Measurements from ENCODE around the gene CRISPLD2.

CRISPLD2 gene

DNA sequence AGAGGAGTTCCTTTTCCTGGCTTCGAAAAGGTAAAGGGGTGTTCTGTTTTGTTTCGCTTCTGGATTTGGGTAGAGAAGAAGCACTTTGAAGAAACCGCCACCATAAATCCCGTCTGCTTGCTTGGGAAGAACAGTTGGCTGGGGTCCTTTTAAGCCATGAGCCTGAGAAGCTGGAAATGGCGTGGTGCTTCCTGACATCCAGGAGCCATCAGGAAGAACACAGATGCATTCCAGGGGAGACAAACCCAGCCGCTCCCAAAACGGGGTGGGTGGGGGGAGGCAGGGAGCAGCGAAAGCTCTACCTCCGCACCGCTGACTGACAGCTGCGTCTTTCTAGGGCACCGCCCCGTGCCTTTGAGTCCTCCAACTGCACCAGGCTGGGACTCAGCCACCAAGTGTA, 99.9 kb downstream of the CRISPLD2 start:
- Histone ChIP-seq H3F3A (ENCODE audit: insufficient read depth, low read length) (no peaks in the 10 kb centered on the region), H3K79me2 (ENCODE audit: low read length) (no peaks in the 10 kb centered on the region), H3K4me3 (ENCODE audit: low read length) (no peak overlapping the region), H4K20me1 (ENCODE audit: insufficient read depth, low read length) (no peaks in the 10 kb centered on the region), H3K36me3 (replicated peaks; ENCODE audit: insufficient read depth, low read length) (no peaks in the 10 kb centered on the region), H3K27ac (ENCODE audit: low read length) (no peak overlapping the region), H2AFZ (ENCODE audit: low read length) (no peak overlapping the region), H3K9ac (ENCODE audit: low read length) (no peak overlapping the region), H3K9me2 (replicated peaks; ENCODE audit: insufficient read depth, low read length) (no peaks in the 10 kb centered on the region), H3K27me3 (replicated peaks; ENCODE audit: insufficient read depth, low read length) (peaks cover 66% of the 10 kb centered on the region), H3K4me1 (ENCODE audit: low read length) (no peaks in the 10 kb centered on the region), H3K9me3 (replicated peaks; ENCODE audit: insufficient read depth, low read length) (no peaks in the 10 kb centered on the region), H3K4me2 (ENCODE audit: low read depth, low read length) (no peak overlapping the region)
- no peak for DNase-seq
- no peak for TF ChIP-seq EZH2 (optimal IDR thresholded peaks at IDR 0.05; ENCODE audit: low read depth, low read length)
- TF ChIP-seq CTCF (IDR thresholded peaks at IDR 0.05; ENCODE audit: low read length), result no peak
- no peak for TF ChIP-seq EZH2phosphoT487 (IDR thresholded peaks at IDR 0.05; ENCODE audit: low read length)

DNA sequence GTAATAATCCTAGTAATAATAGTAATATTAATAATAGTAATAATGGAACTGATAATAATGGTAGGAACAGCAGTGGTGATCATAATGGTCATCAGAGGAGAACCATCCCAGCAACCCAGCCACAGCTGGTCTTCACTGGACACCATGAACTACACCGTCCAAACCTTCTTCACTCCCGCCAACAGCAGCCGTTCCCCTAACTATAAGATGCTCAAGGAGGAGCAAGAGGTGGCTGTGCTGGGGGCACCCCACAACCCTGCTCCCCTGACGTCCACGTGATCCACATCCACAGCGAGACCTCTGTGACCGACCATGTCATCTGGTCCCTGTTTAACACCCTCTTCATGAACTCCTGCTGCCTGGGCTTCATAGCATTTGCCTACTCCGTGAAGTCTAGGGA, 100.5 kb downstream of the CRISPLD2 start:
- no peaks in the 10 kb centered on the region for H3K36me3 ChIP-seq (replicated peaks; ENCODE audit: insufficient read depth, low read length)
- H3F3A ChIP-seq (ENCODE audit: insufficient read depth, low read length), result no peaks in the 10 kb centered on the region
- H3K9me3 ChIP-seq (replicated peaks; ENCODE audit: insufficient read depth, low read length), result no peaks in the 10 kb centered on the region
- no peak overlapping the region for H3K4me2 ChIP-seq (ENCODE audit: low read depth, low read length)
- no peaks in the 10 kb centered on the region for H3K9me2 ChIP-seq (replicated peaks; ENCODE audit: insufficient read depth, low read length)
- no peaks in the 10 kb centered on the region for H4K20me1 ChIP-seq (ENCODE audit: insufficient read depth, low read length)
- H3K27me3 ChIP-seq (replicated peaks; ENCODE audit: insufficient read depth, low read length), result peaks cover 67% of the 10 kb centered on the region
- TF ChIP-seq EZH2 (optimal IDR thresholded peaks at IDR 0.05; ENCODE audit: low read depth, low read length), result no peak
- TF ChIP-seq CTCF (IDR thresholded peaks at IDR 0.05; ENCODE audit: low read length), result no peak
- no peaks in the 10 kb centered on the region for H3K79me2 ChIP-seq (ENCODE audit: low read length)
- H3K4me1 ChIP-seq (ENCODE audit: low read length), result no peaks in the 10 kb centered on the region
- H3K27ac ChIP-seq (ENCODE audit: low read length), result no peak overlapping the region
- H3K4me3 ChIP-seq (ENCODE audit: low read length), result no peak overlapping the region
- no peak overlapping the region for H3K9ac ChIP-seq (ENCODE audit: low read length)
- no peak for DNase-seq
- no peak overlapping the region for H2AFZ ChIP-seq (ENCODE audit: low read length)

- TF ChIP-seq CTCF (IDR thresholded peaks at IDR 0.05; ENCODE audit: low read length) (no peak), EZH2 (optimal IDR thresholded peaks at IDR 0.05; ENCODE audit: low read depth, low read length) (no peak), EZH2phosphoT487 (IDR thresholded peaks at IDR 0.05; ENCODE audit: low read length) (no peak)
- Histone ChIP-seq H2AFZ (ENCODE audit: low read length) (no peak overlapping the region), H3K9me2 (replicated peaks; ENCODE audit: insufficient read depth, low read length) (no peaks in the 10 kb centered on the region), H3K27me3 (replicated peaks; ENCODE audit: insufficient read depth, low read length) (peaks cover 49% of the 10 kb centered on the region), H3K9me3 (replicated peaks; ENCODE audit: insufficient read depth, low read length) (no peaks in the 10 kb centered on the region), H3K4me3 (ENCODE audit: low read length) (no peak overlapping the region), H3K4me1 (ENCODE audit: low read length) (no peaks in the 10 kb centered on the region), H3K36me3 (replicated peaks; ENCODE audit: insufficient read depth, low read length) (no peaks in the 10 kb centered on the region), H3K27ac (ENCODE audit: low read length) (no peak overlapping the region), H4K20me1 (ENCODE audit: insufficient read depth, low read length) (no peaks in the 10 kb centered on the region), H3K9ac (ENCODE audit: low read length) (no peak overlapping the region), H3K4me2 (ENCODE audit: low read depth, low read length) (no peak overlapping the region), H3K79me2 (ENCODE audit: low read length) (no peaks in the 10 kb centered on the region), H3F3A (ENCODE audit: insufficient read depth, low read length) (no peaks in the 10 kb centered on the region)
- no peak for DNase-seq
These were observed 102.8 kb downstream of the CRISPLD2 start for GRCh38 chr16:84922351-84923120.
